Neural cell (in vitro differentiated cells): ENCODE results near the gene CALY.

Experiments used
- EP300 ChIP-seq: fragments of 450-650 bp; conservative IDR thresholded peaks from 2 replicates; pipeline ENCODE4 v1.6.1; 2014; ENCODE audit warnings: antibody characterized with exemption, mild to moderate bottlenecking, moderate library complexity; ENCODE audit not compliant: poor library complexity, severe bottlenecking
- EZH2 ChIP-seq: fragments of 200-600, 300-800 bp; shearing (Covaris generic), sonication (generic); IDR thresholded peaks from 2 replicates; pipeline ENCODE4 v1.6.1; 2014; ENCODE audit warnings: antibody characterized with exemption, low read length, borderline replicate concordance, mild to moderate bottlenecking; ENCODE audit not compliant: insufficient read depth, poor library complexity, severe bottlenecking
- POLR2AphosphoS5 ChIP-seq: IDR thresholded peaks from 2 replicates; pipeline ENCODE4 v1.6.1; 2012
- RAD21 ChIP-seq: fragments of 450-650 bp; conservative IDR thresholded peaks from 2 replicates; pipeline ENCODE4 v1.6.1; 2014; ENCODE audit warnings: antibody characterized with exemption, mild to moderate bottlenecking, moderate library complexity
- SMC3 ChIP-seq: fragments of 450-650 bp; conservative IDR thresholded peaks from 2 replicates; pipeline ENCODE4 v1.6.1; 2014; ENCODE audit warnings: antibody characterized with exemption, mild to moderate bottlenecking, moderate library complexity; ENCODE audit not compliant: poor library complexity
- TAF1 ChIP-seq: IDR thresholded peaks from 2 replicates; pipeline ENCODE4 v1.6.1; 2012; ENCODE audit warnings: low read depth
- TF ChIP-seq, protein P1 (sequence below): fragments of 450-650 bp; IDR thresholded peaks from 2 replicates; pipeline ENCODE4 v1.5.1; 2014; ENCODE audit warnings: antibody characterized with exemption, mild to moderate bottlenecking, moderate library complexity; ENCODE audit not compliant: poor library complexity, severe bottlenecking
- TF ChIP-seq, protein P2 (sequence below): IDR thresholded peaks from 2 replicates; pipeline ENCODE4 v1.6.1; 2012; ENCODE audit warnings: borderline replicate concordance

DNA sequence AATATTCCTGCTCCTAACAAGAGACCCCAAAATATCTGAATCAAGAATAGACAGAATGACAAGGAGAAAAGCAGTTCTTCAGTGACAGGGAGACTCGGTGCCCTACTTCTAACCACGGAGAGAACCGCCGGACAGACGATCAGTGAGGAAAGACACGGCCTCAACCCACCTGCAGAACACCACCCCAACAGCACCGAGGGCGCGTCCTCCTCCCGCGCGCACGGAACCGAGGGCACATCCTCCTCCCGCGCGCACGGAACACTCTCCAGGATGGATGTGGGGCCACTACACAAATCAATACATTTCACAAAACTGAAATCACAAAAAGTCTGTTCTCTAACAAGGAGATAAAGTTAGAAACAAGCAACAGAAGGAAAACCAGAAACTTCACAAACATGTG is 50.3 kb downstream of the CALY start:
- TF ChIP-seq POLR2AphosphoS5 (no peak), SMC3 (no peak), TAF1 (no peak), EZH2 (no peak), RAD21 (no peak), EP300 (no peak)
- TF ChIP-seq, protein P1, sequence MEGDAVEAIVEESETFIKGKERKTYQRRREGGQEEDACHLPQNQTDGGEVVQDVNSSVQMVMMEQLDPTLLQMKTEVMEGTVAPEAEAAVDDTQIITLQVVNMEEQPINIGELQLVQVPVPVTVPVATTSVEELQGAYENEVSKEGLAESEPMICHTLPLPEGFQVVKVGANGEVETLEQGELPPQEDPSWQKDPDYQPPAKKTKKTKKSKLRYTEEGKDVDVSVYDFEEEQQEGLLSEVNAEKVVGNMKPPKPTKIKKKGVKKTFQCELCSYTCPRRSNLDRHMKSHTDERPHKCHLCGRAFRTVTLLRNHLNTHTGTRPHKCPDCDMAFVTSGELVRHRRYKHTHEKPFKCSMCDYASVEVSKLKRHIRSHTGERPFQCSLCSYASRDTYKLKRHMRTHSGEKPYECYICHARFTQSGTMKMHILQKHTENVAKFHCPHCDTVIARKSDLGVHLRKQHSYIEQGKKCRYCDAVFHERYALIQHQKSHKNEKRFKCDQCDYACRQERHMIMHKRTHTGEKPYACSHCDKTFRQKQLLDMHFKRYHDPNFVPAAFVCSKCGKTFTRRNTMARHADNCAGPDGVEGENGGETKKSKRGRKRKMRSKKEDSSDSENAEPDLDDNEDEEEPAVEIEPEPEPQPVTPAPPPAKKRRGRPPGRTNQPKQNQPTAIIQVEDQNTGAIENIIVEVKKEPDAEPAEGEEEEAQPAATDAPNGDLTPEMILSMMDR, result no peak
- TF ChIP-seq, protein P2, sequence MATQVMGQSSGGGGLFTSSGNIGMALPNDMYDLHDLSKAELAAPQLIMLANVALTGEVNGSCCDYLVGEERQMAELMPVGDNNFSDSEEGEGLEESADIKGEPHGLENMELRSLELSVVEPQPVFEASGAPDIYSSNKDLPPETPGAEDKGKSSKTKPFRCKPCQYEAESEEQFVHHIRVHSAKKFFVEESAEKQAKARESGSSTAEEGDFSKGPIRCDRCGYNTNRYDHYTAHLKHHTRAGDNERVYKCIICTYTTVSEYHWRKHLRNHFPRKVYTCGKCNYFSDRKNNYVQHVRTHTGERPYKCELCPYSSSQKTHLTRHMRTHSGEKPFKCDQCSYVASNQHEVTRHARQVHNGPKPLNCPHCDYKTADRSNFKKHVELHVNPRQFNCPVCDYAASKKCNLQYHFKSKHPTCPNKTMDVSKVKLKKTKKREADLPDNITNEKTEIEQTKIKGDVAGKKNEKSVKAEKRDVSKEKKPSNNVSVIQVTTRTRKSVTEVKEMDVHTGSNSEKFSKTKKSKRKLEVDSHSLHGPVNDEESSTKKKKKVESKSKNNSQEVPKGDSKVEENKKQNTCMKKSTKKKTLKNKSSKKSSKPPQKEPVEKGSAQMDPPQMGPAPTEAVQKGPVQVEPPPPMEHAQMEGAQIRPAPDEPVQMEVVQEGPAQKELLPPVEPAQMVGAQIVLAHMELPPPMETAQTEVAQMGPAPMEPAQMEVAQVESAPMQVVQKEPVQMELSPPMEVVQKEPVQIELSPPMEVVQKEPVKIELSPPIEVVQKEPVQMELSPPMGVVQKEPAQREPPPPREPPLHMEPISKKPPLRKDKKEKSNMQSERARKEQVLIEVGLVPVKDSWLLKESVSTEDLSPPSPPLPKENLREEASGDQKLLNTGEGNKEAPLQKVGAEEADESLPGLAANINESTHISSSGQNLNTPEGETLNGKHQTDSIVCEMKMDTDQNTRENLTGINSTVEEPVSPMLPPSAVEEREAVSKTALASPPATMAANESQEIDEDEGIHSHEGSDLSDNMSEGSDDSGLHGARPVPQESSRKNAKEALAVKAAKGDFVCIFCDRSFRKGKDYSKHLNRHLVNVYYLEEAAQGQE, result no peak
